HEK293T (cell line): Measurements from ENCODE around the gene FNDC3B.

Experiments
- ARNT ChIP-seq: fragments of 450-650 bp; IDR thresholded peaks from 2 replicates; pipeline ENCODE4 v1.6.1; 2017; ENCODE audit warnings: mild to moderate bottlenecking
- BHLHE40 ChIP-seq: fragments of 450-650 bp; IDR thresholded peaks from 2 replicates; pipeline ENCODE4 v1.6.1; 2016; ENCODE audit warnings: mild to moderate bottlenecking, moderate library complexity, borderline replicate concordance
- CTBP1 ChIP-seq: fragments of 450-650 bp; IDR thresholded peaks from 2 replicates; pipeline ENCODE4 v1.6.1; 2016; ENCODE audit warnings: borderline replicate concordance
- FOXM1 ChIP-seq: fragments of 450-650 bp; IDR thresholded peaks from 2 replicates; pipeline ENCODE4 v1.6.1; 2017; ENCODE audit warnings: mild to moderate bottlenecking, borderline replicate concordance
- L3MBTL2 ChIP-seq: fragments of 450-650 bp; conservative IDR thresholded peaks from 2 replicates; pipeline ENCODE4 v1.6.1; 2016; ENCODE audit warnings: mild to moderate bottlenecking
- LEF1 ChIP-seq: fragments of 450-650 bp; IDR thresholded peaks from 2 replicates; pipeline ENCODE4 v1.6.1; 2017; ENCODE audit warnings: mild to moderate bottlenecking, borderline replicate concordance
- NFRKB ChIP-seq: fragments of 450-650 bp; IDR thresholded peaks from 2 replicates; pipeline ENCODE4 v1.6.1; 2016; ENCODE audit warnings: mild to moderate bottlenecking, moderate library complexity
- PKNOX1 ChIP-seq: fragments of 450-650 bp; IDR thresholded peaks from 2 replicates; pipeline ENCODE4 v1.6.1; 2016
- SP1 ChIP-seq: fragments of 450-650 bp; IDR thresholded peaks from 2 replicates; pipeline ENCODE4 v1.6.1; 2017
- SUZ12 ChIP-seq: fragments of 450-650 bp; IDR thresholded peaks from 2 replicates; pipeline ENCODE4 v1.6.1; 2016; ENCODE audit warnings: mild to moderate bottlenecking
- TARDBP ChIP-seq: fragments of 450-650 bp; IDR thresholded peaks from 2 replicates; pipeline ENCODE4 v1.6.1; 2016
- ZNF384 ChIP-seq: fragments of 450-650 bp; IDR thresholded peaks from 2 replicates; pipeline ENCODE4 v1.6.1; 2016

- TF ChIP-seq LEF1 = no peak
- no peak for TF ChIP-seq L3MBTL2
- TF ChIP-seq FOXM1 = no peak
- no peak for TF ChIP-seq PKNOX1
- TF ChIP-seq NFRKB = no peak
- TF ChIP-seq BHLHE40 = no peak
- TF ChIP-seq ZNF384 = no peak
- TF ChIP-seq CTBP1 = no peak
- TF ChIP-seq SP1 = no peak
- TF ChIP-seq SUZ12 = no peak
- TF ChIP-seq TARDBP = no peak
- no peak for TF ChIP-seq ARNT
These were observed 33.2 kb downstream of the FNDC3B start for GRCh38 chr3:172072543-172072942.
